Left kidney (tissue), 8 donors: Measurements from ENCODE around the gene DNASE2B. TPM values are rescaled to one million over a fixed set of nuclear protein-coding genes. Genes with fewer than 3 reads are reported as not detected.

Experiments
- DNase-seq: peaks from one replicate; pipeline ENCODE4 v3.0.0-alpha.2; 2013
- long read RNA-seq, 8 donors: transcript quantifications; one replicate each; lab custom pipeline, GENCODE V29; 2026
- polyA plus RNA-seq: library from polyadenylated mRNA; unstranded; fragments of 120-200 nt; gene quantifications from one replicate; pipeline ENCODE4 v1.2.1, GENCODE V29; 2013; ENCODE audit not compliant: insufficient read length

Gene DNASE2B
- 0.20 TPM for polyA plus RNA-seq
- long read RNA-seq, donor 1: 0 reads
- long read RNA-seq, donor 2: 0 reads
- long read RNA-seq, donor 3: 0 reads
- long read RNA-seq, donor 4: 0 reads
- long read RNA-seq, donor 5: 0 reads
- long read RNA-seq, donor 6: 0 reads
- long read RNA-seq, donor 7: 0 reads
- long read RNA-seq, donor 8: 0 reads

DNA sequence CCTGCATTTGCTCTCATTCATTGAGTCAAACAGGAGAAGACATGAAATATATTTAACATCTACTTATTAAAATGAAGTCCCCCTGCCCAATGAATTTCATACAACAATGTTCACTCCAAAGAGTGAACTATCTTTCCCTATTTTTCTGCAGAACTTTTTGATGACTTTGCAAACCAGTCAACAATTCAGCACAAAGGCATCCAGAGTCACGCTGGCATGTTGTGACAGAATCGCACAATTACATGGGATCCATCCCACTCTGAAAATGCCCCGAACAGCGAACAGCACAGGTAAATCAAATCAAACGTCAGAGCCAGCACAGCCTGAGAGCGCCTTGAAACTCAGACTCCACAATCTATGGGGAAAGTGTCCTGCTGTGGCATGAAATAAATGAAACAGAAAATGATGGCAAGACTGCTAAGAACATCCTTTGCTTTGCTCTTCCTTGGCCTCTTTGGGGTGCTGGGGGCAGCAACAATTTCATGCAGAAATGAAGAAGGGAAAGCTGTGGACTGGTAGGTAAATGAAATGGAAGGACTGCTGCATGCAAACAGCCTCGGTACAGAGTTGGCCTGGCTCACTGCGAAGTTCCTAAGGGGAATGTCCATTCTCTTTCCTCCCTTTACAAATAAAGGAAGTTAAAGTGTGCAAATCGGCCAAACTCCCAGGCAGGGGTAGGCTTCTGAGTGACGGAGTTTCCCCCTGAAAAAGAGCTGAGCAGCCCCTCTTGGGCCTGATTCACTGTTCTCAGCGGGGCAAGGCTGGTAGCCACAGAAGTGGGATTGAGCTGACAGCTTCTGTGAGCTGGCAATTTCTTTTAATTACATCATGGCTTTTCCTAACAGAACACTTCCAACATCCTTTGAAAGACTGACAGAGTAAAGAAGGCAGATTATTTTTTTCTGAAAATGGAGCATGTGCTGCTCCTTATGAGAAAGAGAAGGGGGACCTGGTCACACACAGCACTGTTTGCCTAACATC, at the start of gene DNASE2B:
Gene DNASE2B (plus strand): TSS at position 310 of the 981 bp plus-strand sequence. CDS start 81 bp downstream, at position 391.
- DNase-seq: no peak

DNA sequence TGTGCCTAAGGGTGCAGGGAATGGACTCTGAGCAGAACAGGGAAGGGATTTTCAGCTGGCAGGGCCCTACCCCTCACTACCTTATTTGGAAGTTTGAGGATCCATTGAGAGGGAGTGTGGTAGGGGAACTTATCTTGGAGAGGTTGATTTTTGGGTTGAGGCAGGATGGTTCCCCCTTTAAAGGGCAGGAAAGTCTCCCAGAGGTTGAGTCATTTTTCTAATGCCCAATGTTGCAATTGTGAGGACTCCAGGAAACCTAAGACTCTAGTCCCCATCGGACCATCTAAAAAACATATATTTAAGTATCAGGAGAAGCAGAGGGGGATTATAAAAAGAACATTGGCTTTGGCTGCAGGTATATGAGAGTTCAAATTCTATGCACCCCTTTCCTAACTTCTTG, 49.5 kb upstream of the DNASE2B start:
- no peak for DNase-seq

DNA sequence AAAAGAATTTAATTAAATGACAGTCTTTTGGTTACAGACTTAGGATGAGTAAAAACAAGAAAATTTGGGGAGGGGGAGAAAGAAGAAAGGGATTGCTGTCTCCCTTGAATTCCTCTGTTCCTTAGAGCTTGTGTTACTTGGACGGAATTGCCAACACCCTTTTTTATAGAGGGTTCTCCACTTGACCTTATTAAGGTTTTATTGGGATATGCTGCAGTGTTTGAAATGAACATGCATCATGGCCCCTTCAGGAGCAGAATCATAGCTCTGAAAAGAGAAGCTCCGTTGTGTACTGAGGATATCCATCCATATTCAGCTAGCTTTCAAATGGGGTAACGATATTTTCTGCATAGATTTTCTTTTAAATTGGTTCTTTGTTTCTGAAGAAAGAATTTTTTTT, 48.2 kb upstream of the DNASE2B start:
- no peak for DNase-seq

GRCh38 chr1:84350550-84350949, 47.7 kb upstream of the DNASE2B start:
- DNase-seq: no peak

DNA sequence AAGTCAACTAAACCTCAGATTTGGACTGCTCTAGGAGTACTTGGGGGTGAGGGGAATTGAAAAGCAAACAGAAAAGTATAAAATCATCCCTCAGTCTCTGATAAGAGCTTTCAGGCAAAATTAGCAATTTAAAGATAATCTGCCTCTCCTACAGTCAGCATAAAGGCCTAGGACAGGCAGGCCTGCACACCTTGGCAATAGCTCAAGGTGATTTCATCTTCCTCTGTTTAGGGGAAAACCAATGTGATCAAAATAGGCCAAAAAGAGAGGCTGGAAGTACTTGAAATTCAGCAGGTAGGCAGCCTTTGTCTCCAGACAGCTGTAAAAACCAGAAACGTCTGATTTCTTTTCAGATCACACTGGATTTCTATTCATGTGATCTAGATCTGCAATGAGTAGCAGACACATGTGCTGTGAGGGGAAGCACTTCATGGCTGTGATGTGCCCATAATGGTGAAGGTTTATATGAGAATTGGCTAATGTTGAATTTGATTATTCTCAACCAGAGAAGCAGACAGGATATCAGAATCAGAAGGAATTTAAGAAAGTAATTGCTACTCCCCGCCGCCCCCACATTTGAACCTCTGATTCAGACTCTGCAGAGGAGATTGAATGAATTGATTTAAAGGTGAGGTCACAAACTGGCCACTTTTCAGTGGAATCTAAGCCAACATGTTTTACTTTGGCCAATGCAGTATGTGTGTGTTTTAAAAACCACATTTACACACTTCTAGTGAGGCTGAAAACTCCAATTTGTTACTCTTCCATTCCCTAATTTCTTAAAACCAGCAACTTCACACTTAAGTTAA, 45.8 kb upstream of the DNASE2B start:
- no peak for DNase-seq

DNA sequence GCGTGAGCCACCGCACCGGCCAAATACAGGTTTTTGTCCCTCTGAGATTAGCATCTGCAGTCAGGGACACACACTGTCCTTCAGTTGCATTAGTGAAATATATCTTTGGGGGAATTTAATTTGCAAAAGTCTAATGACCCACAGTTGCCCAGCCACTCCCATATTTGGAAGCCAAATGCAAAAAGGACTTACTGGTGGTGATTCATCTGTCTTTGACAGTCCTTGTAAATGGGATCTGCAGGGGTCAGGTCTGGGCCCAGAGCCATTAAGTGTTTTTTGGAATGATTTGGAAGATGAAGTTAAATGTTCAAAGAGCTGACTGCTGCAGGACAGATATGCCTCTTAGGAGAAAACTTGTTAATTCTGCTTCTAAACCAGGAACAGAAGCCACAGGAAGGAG, 44.6 kb upstream of the DNASE2B start:
- DNase-seq: no peak

DNA sequence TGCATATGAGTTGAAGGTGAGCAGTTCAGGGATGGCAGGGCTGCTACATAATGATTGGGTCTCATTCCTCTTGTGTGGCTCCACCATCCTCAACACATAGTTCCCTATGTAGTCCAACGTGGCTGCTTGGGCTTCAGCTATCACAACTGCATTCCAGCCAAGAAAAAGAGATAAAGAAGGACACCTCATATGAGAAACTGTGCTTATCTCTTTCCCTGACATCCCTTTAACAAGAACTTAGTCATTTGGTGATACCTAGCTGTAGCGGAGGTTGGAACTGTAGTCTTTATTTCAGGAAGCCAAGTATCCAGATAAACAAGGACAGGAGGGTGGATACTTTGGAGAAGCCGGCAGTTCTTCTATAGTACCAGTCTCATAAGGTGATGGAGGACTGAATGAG, 42.7 kb upstream of the DNASE2B start:
- no peak for DNase-seq

- no peak for DNase-seq
These were observed 41.4 kb upstream of the DNASE2B start for GRCh38 chr1:84356881-84357280.

GRCh38 chr1:84358695-84359094, 39.6 kb upstream of the DNASE2B start:
- DNase-seq: no peak

DNA sequence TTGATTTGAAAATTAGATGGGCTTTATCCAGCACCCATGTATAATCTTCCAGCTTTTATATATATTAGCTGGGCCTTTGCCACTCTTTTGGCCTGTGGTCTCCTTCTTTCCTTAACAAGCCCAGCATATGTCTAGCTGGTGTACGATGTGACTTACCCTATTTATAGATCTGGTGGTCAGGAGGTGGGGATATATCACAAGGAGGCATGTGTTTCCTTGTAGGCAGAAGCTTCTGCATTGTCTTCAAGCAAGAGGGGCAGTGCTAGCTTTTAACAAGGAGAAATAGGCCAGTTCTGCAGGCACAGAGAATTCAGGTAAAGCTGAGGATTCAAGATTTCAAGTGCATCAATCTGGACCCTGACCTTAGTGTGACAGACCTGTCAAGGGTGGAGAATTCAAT, 38.0 kb upstream of the DNASE2B start:
- no peak for DNase-seq

GRCh38 chr1:84361796-84362195, 36.5 kb upstream of the DNASE2B start:
- no peak for DNase-seq

DNA sequence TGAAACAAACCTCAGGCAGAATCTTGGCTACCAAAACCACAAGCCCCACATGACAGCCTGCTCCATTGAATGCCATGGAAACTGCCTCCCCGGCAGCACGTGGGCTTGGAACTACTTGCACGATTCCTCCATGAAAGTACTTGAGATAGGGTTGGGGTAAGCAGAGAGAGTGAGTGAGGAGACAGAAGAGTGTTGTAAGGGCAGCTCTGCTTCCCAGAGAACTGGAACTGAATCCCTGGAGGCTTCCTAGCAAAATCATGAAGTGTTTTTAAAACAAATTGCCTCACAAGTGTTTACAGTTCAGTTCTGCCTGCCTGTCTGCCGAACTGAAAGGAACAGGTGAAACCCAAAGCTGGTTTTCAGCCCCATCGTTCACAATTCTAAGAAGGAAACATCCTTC, 35.3 kb upstream of the DNASE2B start:
- no peak for DNase-seq

DNA sequence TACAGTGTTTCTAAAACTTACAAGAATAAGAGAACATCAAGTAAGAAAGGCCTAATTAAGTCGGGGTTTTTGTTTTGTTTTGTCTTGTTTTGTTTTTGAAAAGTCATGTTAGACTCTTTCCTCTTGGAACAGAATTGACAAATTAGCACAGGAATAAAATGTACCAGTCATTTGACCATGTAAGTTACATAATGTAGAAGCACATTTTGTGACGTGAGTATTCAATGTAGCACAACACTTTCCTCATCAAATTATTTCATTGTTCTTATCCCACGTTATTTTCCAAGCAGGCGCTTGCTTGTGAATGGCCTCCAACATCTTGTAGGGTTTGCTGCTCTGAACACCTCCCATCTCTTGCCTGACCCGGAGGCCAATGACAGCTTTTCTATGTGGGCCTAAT, 34.7 kb upstream of the DNASE2B start:
- no peak for DNase-seq

GRCh38 chr1:84365225-84366221, 32.8 kb upstream of the DNASE2B start:
- no peak for DNase-seq

DNA sequence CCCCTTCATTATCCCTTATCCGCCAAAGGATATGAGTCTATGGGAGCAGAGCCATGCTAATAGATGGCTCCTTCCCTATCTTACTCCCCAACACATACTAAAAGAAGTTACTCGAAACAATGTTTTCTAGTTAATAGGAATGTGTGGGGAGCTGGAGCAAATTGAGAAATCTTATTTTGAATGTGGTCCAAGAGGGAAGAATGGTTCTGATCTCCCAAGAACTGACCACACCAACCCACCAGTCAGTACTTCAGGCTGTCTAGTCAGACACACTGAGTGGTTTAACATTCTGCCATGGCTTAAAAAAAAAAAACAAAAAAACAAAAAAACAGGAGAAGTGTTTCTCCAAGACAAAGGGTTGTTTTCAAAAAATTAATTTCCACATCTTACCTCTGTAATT, 31.5 kb upstream of the DNASE2B start:
- no peak for DNase-seq

DNA sequence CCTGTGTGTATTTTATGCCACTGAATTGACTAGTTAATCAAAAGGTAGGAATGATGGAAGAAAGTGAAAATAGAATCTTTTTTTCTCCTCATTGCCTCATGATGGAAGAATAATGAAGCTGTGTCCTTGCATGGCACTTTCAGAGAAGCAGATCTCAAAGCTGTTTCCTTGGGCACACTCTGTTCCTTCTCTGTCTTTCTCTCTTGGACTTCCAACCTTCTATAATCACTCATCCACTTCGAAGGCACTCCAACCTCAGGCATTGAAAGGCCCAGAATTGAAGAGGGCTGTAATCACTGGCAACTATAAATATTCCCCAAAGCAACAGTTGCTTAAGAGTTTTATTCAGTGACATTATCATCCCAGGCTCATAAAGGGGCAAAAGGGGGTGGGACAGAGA, 31.1 kb upstream of the DNASE2B start:
- DNase-seq: no peak

DNA sequence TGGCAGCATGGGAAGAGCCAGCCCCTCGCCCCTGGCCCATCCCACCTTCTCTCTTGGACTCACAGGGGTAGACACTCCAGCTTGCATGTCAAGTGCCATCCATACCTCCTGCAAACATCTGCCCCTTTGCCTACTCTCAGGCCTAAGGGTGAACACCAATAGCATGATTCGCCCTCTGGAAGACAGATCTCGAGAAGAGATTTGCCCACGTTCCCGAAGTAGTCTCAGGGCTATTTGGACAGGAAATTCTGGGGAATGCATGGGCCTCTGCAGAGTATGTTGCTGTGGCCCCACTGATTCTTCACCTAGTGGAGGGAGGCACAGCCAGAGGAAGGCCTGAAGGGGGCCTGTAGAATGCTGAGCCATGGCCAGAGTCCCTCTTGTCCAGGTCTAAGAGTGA, 29.8 kb upstream of the DNASE2B start:
- DNase-seq: no peak

DNA sequence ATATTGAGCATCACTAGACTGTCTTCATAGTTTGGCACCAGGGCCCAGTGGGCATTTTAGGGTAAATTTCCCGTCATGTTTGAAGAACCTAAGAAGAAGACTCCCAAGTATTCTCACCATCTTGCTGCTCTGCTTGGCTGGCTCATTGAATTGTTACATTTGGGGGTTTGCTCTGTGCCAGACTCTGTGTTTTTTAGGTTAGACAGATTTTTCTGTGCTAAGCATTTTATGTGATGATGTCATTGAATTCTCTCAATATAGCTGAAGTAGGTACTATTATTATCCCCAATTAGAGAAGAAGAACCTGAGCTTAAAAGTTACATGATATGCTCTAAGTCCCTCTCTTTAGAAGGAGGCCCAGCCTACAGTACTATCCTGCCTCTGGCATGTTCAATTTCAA, 28.0 kb upstream of the DNASE2B start:
- DNase-seq: no peak

- DNase-seq: no peak
These were observed 27.4 kb upstream of the DNASE2B start for GRCh38 chr1:84370831-84371394.

GRCh38 chr1:84373436-84374141, 24.7 kb upstream of the DNASE2B start:
- DNase-seq: no peak
